ENCODE results near the gene SLC44A3. TPM values are rescaled to one million over a fixed set of nuclear protein-coding genes. Genes with fewer than 3 reads are reported as not detected.
A peak's percentile ranks its signal among the peaks of the same experiment; 100 is the strongest.

The SLC44A3 gene
- total and polyA plus RNA-seq, 12 donors, result 4.2 to 26.2 (median 9.5) TPM

- Histone ChIP-seq H3K9me3 (replicated peaks in 1 of 3) (no peaks in the 10 kb centered on the region), H3K27me3 (no peaks in the 10 kb centered on the region), H3K4me3 (peak overlapping the region; percentile 20 to 94 (median 66)), H3K27ac (peak overlapping the region; percentile 93 to 99 (median 95)), H3K4me1 (replicated peaks in 1 of 2) (peaks cover 49 to 51% of the 10 kb centered on the region in 2 donors), H3K36me3 (replicated peaks in 1 of 2) (peaks cover 0 to 14% of the 10 kb centered on the region in 2 donors)
- 0 to 5% (median 1%) methylated on average over 5 to 78 of the region's 78 CpGs for WGBS, 4 donors
- peak in 6 of 7 donors; percentile 42 to 66 (median 59) for DNase-seq
- intact Hi-C loops (cut with DNase I), result loop anchor here in 1 of 2 donors (5.0 to 10.0 kb wide), 2 partner anchors 72 to 111 kb away; no protein-coding TSS in a partner anchor
- TF ChIP-seq, protein P1, sequence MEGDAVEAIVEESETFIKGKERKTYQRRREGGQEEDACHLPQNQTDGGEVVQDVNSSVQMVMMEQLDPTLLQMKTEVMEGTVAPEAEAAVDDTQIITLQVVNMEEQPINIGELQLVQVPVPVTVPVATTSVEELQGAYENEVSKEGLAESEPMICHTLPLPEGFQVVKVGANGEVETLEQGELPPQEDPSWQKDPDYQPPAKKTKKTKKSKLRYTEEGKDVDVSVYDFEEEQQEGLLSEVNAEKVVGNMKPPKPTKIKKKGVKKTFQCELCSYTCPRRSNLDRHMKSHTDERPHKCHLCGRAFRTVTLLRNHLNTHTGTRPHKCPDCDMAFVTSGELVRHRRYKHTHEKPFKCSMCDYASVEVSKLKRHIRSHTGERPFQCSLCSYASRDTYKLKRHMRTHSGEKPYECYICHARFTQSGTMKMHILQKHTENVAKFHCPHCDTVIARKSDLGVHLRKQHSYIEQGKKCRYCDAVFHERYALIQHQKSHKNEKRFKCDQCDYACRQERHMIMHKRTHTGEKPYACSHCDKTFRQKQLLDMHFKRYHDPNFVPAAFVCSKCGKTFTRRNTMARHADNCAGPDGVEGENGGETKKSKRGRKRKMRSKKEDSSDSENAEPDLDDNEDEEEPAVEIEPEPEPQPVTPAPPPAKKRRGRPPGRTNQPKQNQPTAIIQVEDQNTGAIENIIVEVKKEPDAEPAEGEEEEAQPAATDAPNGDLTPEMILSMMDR (IDR thresholded peaks at IDR 0.05), result peak in 3 of 6 experiments; percentile 6 to 47 (median 34)
- TF ChIP-seq POLR2A (IDR thresholded peaks at IDR 0.05), result no peak
Observed at GRCh38 chr1:94926126-94926914, 106.2 kb downstream of the SLC44A3 start.

DNA sequence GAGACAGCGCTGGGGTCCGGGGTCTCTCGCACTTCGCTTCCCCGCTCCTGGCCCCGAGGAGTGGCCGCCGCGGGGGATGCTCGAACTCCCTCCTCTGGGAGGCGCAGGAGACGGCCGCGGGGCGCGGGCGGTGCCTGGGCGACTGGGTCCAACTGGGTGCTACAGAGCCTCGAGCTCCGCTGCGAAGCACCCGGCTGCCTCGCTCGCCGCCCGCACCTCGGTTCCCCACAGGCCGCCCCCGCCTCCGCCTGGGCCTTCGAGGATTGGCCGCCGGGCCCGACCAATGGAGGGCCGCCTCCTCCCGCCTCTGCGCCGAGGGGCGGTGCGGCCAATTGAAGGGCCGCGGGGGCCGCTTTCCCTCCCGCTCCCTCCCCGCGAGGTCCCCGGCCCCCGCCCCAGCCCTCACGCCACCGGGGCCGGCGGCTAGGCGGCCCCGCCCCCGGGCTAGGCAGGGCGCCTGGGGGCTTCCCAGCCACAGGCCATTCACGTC, 106.8 kb downstream of the SLC44A3 start, which contains the start of gene CNN3:
Gene CNN3 (minus strand): TSS at position 196 of the 490 bp plus-strand sequence. CDS start 216 bp downstream, outside the sequence.
- Histone ChIP-seq H3K27ac (peak within 1 kb of the TSS; percentile 93 to 99 (median 95)), H3K36me3 (replicated peaks in 1 of 2) (peaks cover 0 to 9% of the 10 kb centered on the region in 2 donors), H3K27me3 (no peaks in the 10 kb centered on the region), H3K4me1 (replicated peaks in 1 of 2) (peaks cover 42 to 44% of the 10 kb centered on the region in 2 donors), H3K9me3 (replicated peaks in 1 of 3) (no peaks in the 10 kb centered on the region), H3K4me3 (peak within 1 kb of the TSS; percentile 41 to 94 (median 66))
- intact Hi-C loops (cut with DNase I), result loop anchor here in 1 of 2 donors (5.0 to 10.0 kb wide), 2 partner anchors 72 to 110 kb away; no protein-coding TSS in a partner anchor
- peak; percentile 93 to 96 (median 95) for DNase-seq
- WGBS, 4 donors, result 0 to 3% (median 0%) methylated on average over 10 to 57 of the region's 57 CpGs
- TF ChIP-seq, protein P1 (IDR thresholded peaks at IDR 0.05), result peak in 2 of 6 experiments; percentile 10 to 19
- peak; percentile 98 to 100 for TF ChIP-seq POLR2A (IDR thresholded peaks at IDR 0.05)

DNA sequence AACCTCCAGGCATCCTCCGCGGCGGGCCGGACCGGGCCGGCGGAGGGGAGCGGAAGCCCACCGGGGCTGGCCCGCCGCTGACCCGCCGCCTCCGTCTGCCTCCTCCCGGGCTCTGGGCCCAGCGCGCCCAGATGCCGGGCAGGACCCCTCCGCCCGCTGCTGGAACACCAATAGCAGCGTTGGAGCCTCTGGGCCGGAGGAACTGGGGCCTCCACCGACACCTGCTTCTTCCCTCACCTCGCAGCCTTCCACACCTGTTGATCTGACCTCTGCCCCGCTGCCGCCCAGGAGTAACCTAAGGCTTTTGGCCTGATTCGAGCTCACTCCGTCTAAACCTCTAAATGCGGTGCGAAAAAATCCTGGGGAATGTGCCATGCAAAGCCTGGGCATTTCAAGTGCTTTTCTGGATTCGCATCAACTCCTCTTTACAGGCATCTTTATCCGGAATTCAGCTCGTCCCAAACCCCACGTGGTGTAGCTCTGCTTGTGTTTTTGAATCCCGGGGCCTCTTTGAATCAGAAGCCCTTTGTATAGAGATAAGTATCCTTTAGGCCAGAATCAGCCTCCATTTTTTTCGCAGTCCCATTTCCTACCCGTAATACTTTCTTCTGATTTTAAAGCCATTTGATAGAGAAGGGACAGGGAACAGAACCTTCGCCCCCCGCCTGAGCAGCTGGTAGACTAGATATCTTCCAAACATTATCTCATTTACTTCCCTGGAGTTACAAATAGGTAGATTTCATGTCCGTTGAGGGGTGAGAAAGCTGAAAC, 107.4 kb downstream of the SLC44A3 start:
- peak overlapping the region in 3 of 4 donors; percentile 41 to 94 (median 78) for H3K4me3 ChIP-seq
- DNase-seq, result peak in 3 of 7 donors; percentile 37 to 71 (median 63)
- H3K9me3 ChIP-seq (replicated peaks in 1 of 3), result no peaks in the 10 kb centered on the region
- peak overlapping the region; percentile 78 to 99 (median 93) for H3K27ac ChIP-seq
- no peak for TF ChIP-seq POLR2A (IDR thresholded peaks at IDR 0.05)
- TF ChIP-seq, protein P1 (IDR thresholded peaks at IDR 0.05), result no peak
- no peaks in the 10 kb centered on the region for H3K27me3 ChIP-seq
- intact Hi-C loops (cut with DNase I), result loop anchor here in 1 of 2 donors (5.0 to 10.0 kb wide), 2 partner anchors 73 to 110 kb away; no protein-coding TSS in a partner anchor
- H3K36me3 ChIP-seq (replicated peaks in 1 of 2), result peaks cover 0 to 9% of the 10 kb centered on the region in 2 donors
- WGBS, 4 donors, result 9 to 16% (median 12%) methylated on average over 18 to 40 of the region's 40 CpGs
- H3K4me1 ChIP-seq (replicated peaks in 1 of 2), result peaks cover 38% of the 10 kb centered on the region in 2 donors

All from adrenal gland (tissue), 12 donors.